SK-N-MC (cell line): ENCODE data around the gene DSP.

Experiments
- EZH2 ChIP-seq: fragments of 200-600 bp; sonication (generic); IDR thresholded peaks from one replicate; pipeline ENCODE4 v1.6.1; 2017; ENCODE audit warnings: antibody characterized with exemption
- POLR2AphosphoS5 ChIP-seq: IDR thresholded peaks from 2 replicates; pipeline ENCODE4 v1.6.1; 2012; ENCODE audit warnings: mild to moderate bottlenecking, low read depth, low read length, borderline replicate concordance

DNA sequence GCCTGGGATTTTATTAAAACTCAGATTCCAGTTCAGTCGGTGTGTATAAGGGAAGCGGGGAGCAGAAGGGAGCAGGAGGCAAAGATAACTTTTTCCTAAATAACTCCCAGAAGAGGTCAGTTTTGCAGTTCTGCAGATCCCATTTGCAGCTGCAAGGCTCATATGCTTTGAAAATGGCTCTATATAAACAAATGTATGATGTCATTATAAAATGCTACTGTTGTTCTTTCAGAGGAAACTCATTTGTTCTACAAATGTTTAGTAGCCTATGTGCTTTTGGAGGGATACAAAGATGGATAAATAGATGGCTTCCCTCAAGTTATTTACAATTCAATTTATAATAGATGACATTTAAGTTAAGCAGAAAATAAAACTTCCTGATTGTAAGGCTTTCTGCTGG lies 29.2 kb upstream of the DSP start:
- TF ChIP-seq EZH2 (no peak), POLR2AphosphoS5 (no peak)
